Panc1 (cell line): ENCODE data around the gene NEXN. TPM values are rescaled to one million over a fixed set of nuclear protein-coding genes. Genes with fewer than 3 reads are reported as not detected.

Experiments
- ATAC-seq: fragments of 200-7000 bp; cut with Tn5 transposase; 2 replicates; pipeline ENCODE4 v1.9.1; 2020; ENCODE audit warnings: mild to moderate bottlenecking, moderate library complexity
- BruUV-seq: library from RNA; stranded (reverse); fragments of 400-500 nt; replicated peaks from 2 replicates; lab custom pipeline; 2021; lab: Mats Ljungman, UMichigan
- CTCF ChIA-PET: fragments of 300-600 bp; sonication (Branson Sonifier 250); formaldehyde crosslinking; loops from one replicate; lab custom pipeline; 2022; ENCODE audit warnings: antibody characterized with exemption; lab: Charles Lee
- POLR2A ChIA-PET: fragments of 300-600 bp; sonication (Branson Sonifier 250); formaldehyde crosslinking; loops from one replicate; lab custom pipeline; 2022; ENCODE audit warnings: antibody characterized with exemption; lab: Charles Lee
- DNase-seq: peaks from one replicate; pipeline ENCODE4 v3.0.0-alpha.2; 2010; ENCODE audit warnings: low read depth, low spot score
- H3K27ac ChIP-seq: 2 replicates; pipeline ENCODE4 v1.5.1; 2011; ENCODE audit warnings: mild to moderate bottlenecking, low read length, inconsistent platforms
- H3K27me3 ChIP-seq: fragments of 200-500 bp; sonication (Bioruptor generic); 2 replicates; pipeline ENCODE4 v1.6.0; 2014; ENCODE audit warnings: low read length, inconsistent platforms; ENCODE audit not compliant: control insufficient read depth, insufficient read depth
- H3K36me3 ChIP-seq: fragments of 200-500 bp; sonication (Bioruptor generic); 2 replicates; pipeline ENCODE4 v1.5.1; 2014; ENCODE audit warnings: inconsistent platforms, mild to moderate bottlenecking, low read length, moderate library complexity; ENCODE audit not compliant: control insufficient read depth, insufficient read depth
- H3K4me1 ChIP-seq: 2 replicates; pipeline ENCODE4 v1.5.1; 2011; ENCODE audit warnings: inconsistent platforms, mild to moderate bottlenecking, low read length, moderate library complexity; ENCODE audit not compliant: control insufficient read depth, insufficient read depth
- H3K4me3 ChIP-seq, 2 experiments: 2 replicates each; pipeline ENCODE4 v1.5.1; 2011 to 2012; ENCODE audit warnings: low read depth in 2 of 2, low read length in 2 of 2, mild to moderate bottlenecking in 2 of 2, inconsistent platforms in 1 of 2, moderate library complexity in 1 of 2
- H3K9me3 ChIP-seq: fragments of 200-500 bp; sonication (Bioruptor generic); 2 replicates; pipeline ENCODE4 v1.5.1; 2014; ENCODE audit warnings: low read depth, mild to moderate bottlenecking, inconsistent platforms, low read length, moderate library complexity; ENCODE audit not compliant: control insufficient read depth, insufficient read depth
- POLR2AphosphoS5 ChIP-seq: IDR thresholded peaks from 2 replicates; pipeline ENCODE4 v1.6.1; 2012; ENCODE audit warnings: mild to moderate bottlenecking, low read depth, low read length, moderate library complexity
- SIN3A ChIP-seq: IDR thresholded peaks from 2 replicates; pipeline ENCODE4 v1.6.1; 2012; ENCODE audit warnings: low read depth, mild to moderate bottlenecking, low read length, moderate library complexity, borderline replicate concordance; ENCODE audit not compliant: insufficient read depth
- TCF7L2 ChIP-seq: IDR thresholded peaks from 2 replicates; pipeline ENCODE4 v1.6.1; 2011; ENCODE audit warnings: mild to moderate bottlenecking, low read depth, low read length, inconsistent platforms
- in situ Hi-C: cut with HindIII; loops from 2 replicates; pipeline ENCODE4 v1.10.0; 2016; ENCODE audit warnings: low sequenced_read_pairs, low pct_unique_long_range_greater_than_20kb
- intact Hi-C: fragments of 100-400 bp; cut with micrococcal nuclease; formaldehyde crosslinking; loops from one replicate; pipeline ENCODE4 v1.10.0; 2022; ENCODE audit not compliant: unreplicated experiment
- total RNA-seq: library from RNA; stranded (reverse); gene quantifications from one replicate; pipeline ENCODE4 v1.2.1, GENCODE V29; 2021; ENCODE audit not compliant: unreplicated experiment
- TF ChIP-seq, protein P1 (sequence below), 2 experiments: IDR thresholded peaks; 2 replicates each; pipeline ENCODE4 v1.6.1; 2011 to 2012; ENCODE audit warnings: low read depth in 2 of 2, control low read depth in 1 of 2, low read length in 1 of 2, mild to moderate bottlenecking in 1 of 2, moderate library complexity in 1 of 2; ENCODE audit not compliant: insufficient read depth in 1 of 2
- TF ChIP-seq, protein P2 (sequence below): fragments of 450-650 bp; IDR thresholded peaks from 2 replicates; pipeline ENCODE4 v1.5.1; 2017; ENCODE audit warnings: mild to moderate bottlenecking

The NEXN gene
- total RNA-seq, 1 experiment from 2014 or later: 5.4 TPM

DNA sequence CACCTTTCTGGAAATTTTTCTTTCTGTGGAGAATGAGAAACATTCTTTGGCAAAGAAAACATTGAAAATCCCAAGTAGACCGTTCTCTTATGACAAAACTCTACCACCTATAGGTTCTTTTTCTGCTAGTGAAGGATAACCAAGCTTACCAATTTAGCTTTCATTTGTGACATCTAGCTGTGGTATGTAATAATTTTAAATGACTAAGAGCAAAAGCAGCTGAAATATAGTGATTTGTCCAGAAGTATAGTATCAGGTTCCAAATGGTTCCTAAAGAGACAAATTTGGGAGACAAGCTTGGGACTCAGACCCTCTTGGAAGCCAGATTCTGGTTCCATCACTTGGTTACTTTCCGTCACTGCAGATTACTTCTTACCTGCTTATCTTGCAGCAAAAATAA, 66.1 kb downstream of the NEXN start:
- Histone ChIP-seq H3K4me3 (no peak overlapping the region), H3K4me1 (no peaks in the 10 kb centered on the region), H3K27ac (no peak overlapping the region), H3K9me3 (no peaks in the 10 kb centered on the region), H3K36me3 (peaks cover 67% of the 10 kb centered on the region), H3K27me3 (no peaks in the 10 kb centered on the region)
- DNase-seq: no peak
- intact Hi-C loops (no loop called here), in situ Hi-C loops (no loop called here)
- no TSS peak for BruUV-seq
- ATAC-seq: no peak
- ChIA-PET POLR2A (no interaction called here), CTCF (no interaction called here)
- TF ChIP-seq TCF7L2: no peak
- no peak for TF ChIP-seq POLR2AphosphoS5
- TF ChIP-seq, protein P1, sequence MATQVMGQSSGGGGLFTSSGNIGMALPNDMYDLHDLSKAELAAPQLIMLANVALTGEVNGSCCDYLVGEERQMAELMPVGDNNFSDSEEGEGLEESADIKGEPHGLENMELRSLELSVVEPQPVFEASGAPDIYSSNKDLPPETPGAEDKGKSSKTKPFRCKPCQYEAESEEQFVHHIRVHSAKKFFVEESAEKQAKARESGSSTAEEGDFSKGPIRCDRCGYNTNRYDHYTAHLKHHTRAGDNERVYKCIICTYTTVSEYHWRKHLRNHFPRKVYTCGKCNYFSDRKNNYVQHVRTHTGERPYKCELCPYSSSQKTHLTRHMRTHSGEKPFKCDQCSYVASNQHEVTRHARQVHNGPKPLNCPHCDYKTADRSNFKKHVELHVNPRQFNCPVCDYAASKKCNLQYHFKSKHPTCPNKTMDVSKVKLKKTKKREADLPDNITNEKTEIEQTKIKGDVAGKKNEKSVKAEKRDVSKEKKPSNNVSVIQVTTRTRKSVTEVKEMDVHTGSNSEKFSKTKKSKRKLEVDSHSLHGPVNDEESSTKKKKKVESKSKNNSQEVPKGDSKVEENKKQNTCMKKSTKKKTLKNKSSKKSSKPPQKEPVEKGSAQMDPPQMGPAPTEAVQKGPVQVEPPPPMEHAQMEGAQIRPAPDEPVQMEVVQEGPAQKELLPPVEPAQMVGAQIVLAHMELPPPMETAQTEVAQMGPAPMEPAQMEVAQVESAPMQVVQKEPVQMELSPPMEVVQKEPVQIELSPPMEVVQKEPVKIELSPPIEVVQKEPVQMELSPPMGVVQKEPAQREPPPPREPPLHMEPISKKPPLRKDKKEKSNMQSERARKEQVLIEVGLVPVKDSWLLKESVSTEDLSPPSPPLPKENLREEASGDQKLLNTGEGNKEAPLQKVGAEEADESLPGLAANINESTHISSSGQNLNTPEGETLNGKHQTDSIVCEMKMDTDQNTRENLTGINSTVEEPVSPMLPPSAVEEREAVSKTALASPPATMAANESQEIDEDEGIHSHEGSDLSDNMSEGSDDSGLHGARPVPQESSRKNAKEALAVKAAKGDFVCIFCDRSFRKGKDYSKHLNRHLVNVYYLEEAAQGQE (IDR thresholded peaks at IDR 0.05; ENCODE audit: insufficient read depth in 1 of 2, low read depth in 2 of 2, low read length in 1 of 2): no peak
- no peak for TF ChIP-seq SIN3A
- TF ChIP-seq, protein P2, sequence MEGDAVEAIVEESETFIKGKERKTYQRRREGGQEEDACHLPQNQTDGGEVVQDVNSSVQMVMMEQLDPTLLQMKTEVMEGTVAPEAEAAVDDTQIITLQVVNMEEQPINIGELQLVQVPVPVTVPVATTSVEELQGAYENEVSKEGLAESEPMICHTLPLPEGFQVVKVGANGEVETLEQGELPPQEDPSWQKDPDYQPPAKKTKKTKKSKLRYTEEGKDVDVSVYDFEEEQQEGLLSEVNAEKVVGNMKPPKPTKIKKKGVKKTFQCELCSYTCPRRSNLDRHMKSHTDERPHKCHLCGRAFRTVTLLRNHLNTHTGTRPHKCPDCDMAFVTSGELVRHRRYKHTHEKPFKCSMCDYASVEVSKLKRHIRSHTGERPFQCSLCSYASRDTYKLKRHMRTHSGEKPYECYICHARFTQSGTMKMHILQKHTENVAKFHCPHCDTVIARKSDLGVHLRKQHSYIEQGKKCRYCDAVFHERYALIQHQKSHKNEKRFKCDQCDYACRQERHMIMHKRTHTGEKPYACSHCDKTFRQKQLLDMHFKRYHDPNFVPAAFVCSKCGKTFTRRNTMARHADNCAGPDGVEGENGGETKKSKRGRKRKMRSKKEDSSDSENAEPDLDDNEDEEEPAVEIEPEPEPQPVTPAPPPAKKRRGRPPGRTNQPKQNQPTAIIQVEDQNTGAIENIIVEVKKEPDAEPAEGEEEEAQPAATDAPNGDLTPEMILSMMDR: no peak

DNA sequence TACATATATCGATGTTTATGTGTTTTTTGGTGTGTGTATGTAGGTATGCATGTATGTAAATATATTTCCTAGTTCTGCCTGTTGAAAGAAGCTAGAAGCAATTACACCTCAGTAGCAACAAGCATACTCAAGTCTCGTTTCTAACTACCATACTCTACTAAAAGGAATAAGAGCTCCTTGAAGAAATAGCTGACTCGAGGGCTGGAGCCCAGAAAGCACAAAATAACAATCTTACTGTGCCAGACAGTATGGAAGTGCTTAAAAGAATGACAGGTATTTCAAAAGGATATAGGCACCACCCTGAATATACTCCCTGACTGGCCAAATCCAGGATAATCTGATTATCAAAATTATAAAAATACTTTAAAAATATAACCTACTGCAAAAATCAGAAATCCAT, 67.3 kb downstream of the NEXN start:
- Histone ChIP-seq H3K9me3 (no peaks in the 10 kb centered on the region), H3K27ac (no peak overlapping the region), H3K36me3 (peaks cover 73% of the 10 kb centered on the region), H3K4me1 (no peaks in the 10 kb centered on the region), H3K4me3 (no peak overlapping the region), H3K27me3 (no peaks in the 10 kb centered on the region)
- no TSS peak for BruUV-seq
- intact Hi-C loops (no loop called here), in situ Hi-C loops (no loop called here)
- ATAC-seq: no peak
- no peak for TF ChIP-seq SIN3A
- TF ChIP-seq, protein P1 (IDR thresholded peaks at IDR 0.05; ENCODE audit: insufficient read depth in 1 of 2, low read depth in 2 of 2, low read length in 1 of 2): no peak
- TF ChIP-seq, protein P2: no peak
- no peak for TF ChIP-seq TCF7L2
- no peak for TF ChIP-seq POLR2AphosphoS5
- ChIA-PET CTCF (no interaction called here), POLR2A (no interaction called here)
- DNase-seq: no peak
